NCI-H1092 (cell line): ENCODE results near the gene KIAA1217.
"Not testable (repeated sequence)": the region's sequence is repeated elsewhere in the genome, so short reads cannot be mapped to it uniquely, and the experiment has no call there.

ENCODE experiments used
- DNase-seq: peaks from one replicate; lab custom pipeline; 2025; lab: John Stamatoyannopoulos, UW

Gene KIAA1217

GRCh38 chr10:24465891-24466818 is 257.2 kb downstream of the KIAA1217 start:
- no peak for DNase-seq

- no peak for DNase-seq
These were observed 258.2 kb downstream of the KIAA1217 start for GRCh38 chr10:24467136-24467535.

- DNase-seq = no peak
These were observed 258.7 kb downstream of the KIAA1217 start for GRCh38 chr10:24467605-24468004.

- DNase-seq = no peak
These were observed 259.4 kb downstream of the KIAA1217 start for GRCh38 chr10:24468281-24468751.

- DNase-seq = no peak
These were observed 261.1 kb downstream of the KIAA1217 start for GRCh38 chr10:24469993-24470392.

GRCh38 chr10:24475598-24475997 is 266.7 kb downstream of the KIAA1217 start:
- no peak for DNase-seq

- DNase-seq = no peak
These were observed 268.2 kb downstream of the KIAA1217 start for GRCh38 chr10:24476913-24477701.

- DNase-seq = no peak
These were observed 269.0 kb downstream of the KIAA1217 start for GRCh38 chr10:24477915-24478314.

GRCh38 chr10:24479806-24480205 is 270.9 kb downstream of the KIAA1217 start:
- DNase-seq = no peak

GRCh38 chr10:24480447-24480846 is 271.5 kb downstream of the KIAA1217 start:
- no peak for DNase-seq

- DNase-seq = no peak
These were observed 272.3 kb downstream of the KIAA1217 start for GRCh38 chr10:24481241-24481640.

- not testable (repeated sequence) for DNase-seq
These were observed 273.8 kb downstream of the KIAA1217 start for GRCh38 chr10:24482713-24483112.

GRCh38 chr10:24483701-24484100 is 274.8 kb downstream of the KIAA1217 start:
- DNase-seq = no peak

- no peak for DNase-seq
These were observed 275.8 kb downstream of the KIAA1217 start for GRCh38 chr10:24484771-24485170.

GRCh38 chr10:24485304-24485703 is 276.4 kb downstream of the KIAA1217 start:
- DNase-seq = no peak

GRCh38 chr10:24488631-24489030 is 279.7 kb downstream of the KIAA1217 start:
- no peak for DNase-seq

- DNase-seq = no peak
These were observed 284.2 kb downstream of the KIAA1217 start for GRCh38 chr10:24493165-24493564.

- DNase-seq = no peak
These were observed 285.3 kb downstream of the KIAA1217 start for GRCh38 chr10:24494236-24494635.

- no peak for DNase-seq
These were observed 285.8 kb downstream of the KIAA1217 start for GRCh38 chr10:24494777-24495176.

- DNase-seq = no peak
These were observed 286.9 kb downstream of the KIAA1217 start for GRCh38 chr10:24495666-24496460.

GRCh38 chr10:24496906-24497305 is 288.0 kb downstream of the KIAA1217 start:
- DNase-seq = no peak
